HepG2 (cell line): ENCODE measurements around the gene TMEM250. TPM values are rescaled to one million over a fixed set of nuclear protein-coding genes. Genes with fewer than 3 reads are reported as not detected.

Experiments used
- ATF7 ChIP-seq, 2 experiments: fragments of 450-650 bp in 1 of 2; sonication (generic) in 1 of 2; formaldehyde crosslinking in 1 of 2; IDR thresholded peaks; 2 replicates each; pipeline versions ENCODE4 v1.4.0 to v1.6.1; 2016 to 2020; ENCODE audit warnings: antibody characterized with exemption in 1 of 2, mild to moderate bottlenecking in 1 of 2, missing genetic modification reagents in 1 of 2
- DMAP1 ChIP-seq: IDR thresholded peaks from 2 replicates; pipeline ENCODE4 v1.6.1; 2016
- IKZF5 ChIP-seq: IDR thresholded peaks from 2 replicates; pipeline ENCODE4 v1.6.1; 2018; ENCODE audit warnings: missing genetic modification reagents, mild to moderate bottlenecking, missing compliant biosample characterization
- MYNN ChIP-seq: sonication (generic); formaldehyde crosslinking; IDR thresholded peaks from 2 replicates; pipeline ENCODE4 v1.4.0; 2020; ENCODE audit warnings: mild to moderate bottlenecking, low read depth, missing genetic modification reagents
- NFE2 ChIP-seq: sonication (generic); formaldehyde crosslinking; IDR thresholded peaks from 2 replicates; pipeline ENCODE4 v1.4.0; 2020; ENCODE audit warnings: missing genetic modification reagents
- PRDM15 ChIP-seq: sonication (generic); formaldehyde crosslinking; IDR thresholded peaks from 2 replicates; pipeline ENCODE4 v1.4.0; 2020; ENCODE audit warnings: missing genetic modification reagents
- UBTF ChIP-seq: sonication (generic); formaldehyde crosslinking; IDR thresholded peaks from 2 replicates; pipeline ENCODE4 v1.4.0; 2020; ENCODE audit warnings: mild to moderate bottlenecking, missing genetic modification reagents
- ZBTB25 ChIP-seq: IDR thresholded peaks from 2 replicates; pipeline ENCODE4 v1.6.1; 2018; ENCODE audit warnings: missing genetic modification reagents
- ZNF407 ChIP-seq: sonication (generic); formaldehyde crosslinking; IDR thresholded peaks from one replicate; pipeline ENCODE4 v1.5.1; 2020; ENCODE audit warnings: mild to moderate bottlenecking, missing genetic modification reagents; ENCODE audit errors: not compliant biosample characterization
- polyA plus RNA-seq, 8 experiments: library from polyadenylated mRNA; depleted of rRNA in 3 of 8; stranded (reverse) in 7 of 8; unstranded in 1 of 8; fragments of >200 nt; fragmentation: Illumina TruSeq in 4 of 8; extraction: Trizol in 4 of 8; gene quantifications; 2 replicates each; pipeline versions ENCODE4 v1.2.1 to v1.2.3, GENCODE V29; 2011 to 2016; ENCODE audit warnings: low read depth in 4 of 8, missing spikeins in 1 of 8, mixed read lengths in 1 of 8; ENCODE audit not compliant: insufficient read depth in 1 of 8
- total RNA-seq, 5 experiments: library from RNA; depleted of rRNA; stranded (reverse); fragments of >200 nt; fragmentation: Illumina TruSeq; extraction: Trizol; gene quantifications; 2 replicates each; pipeline ENCODE4 v1.2.3, GENCODE V29; 2016; ENCODE audit warnings: low read depth in 1 of 5

TMEM250 gene
- total and polyA plus RNA-seq, 2 of the 13 experiments (the other 11 are each of a cell fraction or from before 2014, with no cell fraction given) = 5.5 to 13.9 TPM

GRCh38 chr9:136093995-136094881 is 24.4 kb downstream of the TMEM250 start (continued):
- TF ChIP-seq PRDM15 (CRISPR knock-in tag) (no peak), UBTF (CRISPR knock-in tag) (peak; percentile 76), DMAP1 (CRISPR knock-in tag) (peak; percentile 65), ZBTB25 (peak; percentile 57; the same call in 1 of the 2 replicates), ZNF407 (CRISPR knock-in tag) (peak; percentile 84), NFE2 (no peak), MYNN (CRISPR knock-in tag) (no peak), IKZF5 (CRISPR knock-in tag) (peak; percentile 42; the same call in 1 of the 2 replicates), ATF7 (IDR thresholded peaks at IDR 0.05) (no peak), ATF7 (CRISPR knock-in tag; IDR thresholded peaks at IDR 0.05) (no peak)
